H1 (cell line): ENCODE measurements around the gene RSPO1. TPM values are rescaled to one million over a fixed set of nuclear protein-coding genes. Genes with fewer than 3 reads are reported as not detected.
A peak's percentile ranks its signal among the peaks of the same experiment; 100 is the strongest.

Experiments
- CTCF ChIA-PET: fragments of 300-600 bp; sonication (Branson Sonifier 250); formaldehyde crosslinking; loops from one replicate; lab custom pipeline; 2021; ENCODE audit not compliant: partially characterized antibody; lab: Charles Lee
- POLR2A ChIA-PET: fragments of 300-600 bp; sonication (Branson Sonifier 250); formaldehyde crosslinking; loops from one replicate; lab custom pipeline; 2021; ENCODE audit warnings: inconsistent platforms; ENCODE audit not compliant: partially characterized antibody; lab: Charles Lee
- DNase-seq, 2 experiments: peaks; one replicate each; pipeline versions ENCODE4 v3.0.0 to v3.0.0-alpha.2; 2010 to 2022; ENCODE audit warnings: low spot score in 2 of 2, low read depth in 1 of 2, mixed read lengths in 1 of 2
- FAIRE-seq: peaks from 2 replicates; lab custom pipeline; 2011; peaks lifted over from hg19 to GRCh38; lab: Jason Lieb, UNC
- H2AFZ ChIP-seq: 2 replicates; pipeline ENCODE4 v1.8.1; 2012; ENCODE audit warnings: low read length, inconsistent platforms
- H2AK5ac ChIP-seq: 2 replicates; pipeline ENCODE4 v1.6.1; 2013; ENCODE audit warnings: low read depth, low read length
- H2BK120ac ChIP-seq: replicated peaks from 2 replicates; pipeline ENCODE3; 2013; ENCODE audit warnings: low read depth, low read length, inconsistent platforms
- H2BK12ac ChIP-seq: 2 replicates; pipeline ENCODE4 v1.6.1; 2013; ENCODE audit warnings: low read depth, low read length
- H2BK15ac ChIP-seq: 2 replicates; pipeline ENCODE4 v1.6.1; 2013; ENCODE audit warnings: low read length
- H2BK20ac ChIP-seq: 2 replicates; pipeline ENCODE4 v1.6.1; 2013; ENCODE audit warnings: low read length
- H2BK5ac ChIP-seq: 2 replicates; pipeline ENCODE4 v1.6.1; 2013; ENCODE audit warnings: low read depth, low read length
- H3K14ac ChIP-seq: 2 replicates; pipeline ENCODE4 v1.6.1; 2013; ENCODE audit warnings: inconsistent platforms; ENCODE audit not compliant: insufficient read length
- H3K18ac ChIP-seq: 2 replicates; pipeline ENCODE4 v1.6.1; 2013; ENCODE audit warnings: low read length; ENCODE audit errors: extremely low read depth
- H3K23ac ChIP-seq: 2 replicates; pipeline ENCODE4 v1.6.1; 2013; ENCODE audit warnings: inconsistent platforms; ENCODE audit not compliant: insufficient read length
- H3K23me2 ChIP-seq: 2 replicates; pipeline ENCODE4 v1.6.1; 2013; ENCODE audit warnings: low read depth, low read length
- H3K27ac ChIP-seq: 2 replicates; pipeline ENCODE4 v1.6.1; 2011; ENCODE audit warnings: low read depth, low read length, inconsistent platforms
- H3K27me3 ChIP-seq, 4 experiments: replicated peaks in 1 of 4; 1 replicate in 1 of 4; 2 replicates in 3 of 4; pipeline versions ENCODE4 v1.6.1 to v1.8.1; 2011 to 2013; ENCODE audit warnings: low read length in 3 of 4, mild to moderate bottlenecking in 3 of 4, inconsistent platforms in 2 of 4, mixed read lengths in 2 of 4, moderate library complexity in 1 of 4; ENCODE audit not compliant: control insufficient read depth in 3 of 4, insufficient read depth in 3 of 4; ENCODE audit errors: extremely low read depth in 1 of 4
- H3K36me3 ChIP-seq, 4 experiments: 2 replicates each; pipeline versions ENCODE4 v1.6.1 to v1.8.1; 2011 to 2013; ENCODE audit warnings: mild to moderate bottlenecking in 4 of 4, low read length in 3 of 4, moderate library complexity in 2 of 4, control low read depth in 1 of 4, inconsistent platforms in 1 of 4; ENCODE audit not compliant: insufficient read depth in 4 of 4, control insufficient read depth in 2 of 4
- H3K4ac ChIP-seq: replicated peaks from 2 replicates; pipeline ENCODE3; 2013; ENCODE audit warnings: low read length, low read depth, mixed read lengths, inconsistent platforms; ENCODE audit not compliant: insufficient read length
- H3K4me1 ChIP-seq, 4 experiments: replicated peaks in 1 of 4; 1 replicate in 1 of 4; 2 replicates in 3 of 4; pipeline versions ENCODE4 v1.6.1 to v1.8.1; 2011 to 2013; ENCODE audit warnings: low read length in 3 of 4, inconsistent platforms in 2 of 4, mixed read lengths in 1 of 4; ENCODE audit not compliant: insufficient read depth in 4 of 4, control insufficient read depth in 3 of 4
- H3K4me2 ChIP-seq, 2 experiments: 2 replicates each; pipeline versions ENCODE4 v1.6.1 to v1.8.1; 2011 to 2013; ENCODE audit warnings: low read depth in 2 of 2, low read length in 2 of 2, control low read depth in 1 of 2, inconsistent platforms in 1 of 2, mild to moderate bottlenecking in 1 of 2; ENCODE audit not compliant: insufficient read depth in 1 of 2
- H3K4me3 ChIP-seq, 4 experiments: fragments of 200-600, 300-600 bp in 1 of 4; sonication (generic), shearing (Covaris generic), sonication (Bioruptor Twin) in 1 of 4; 2 replicates each; pipeline versions ENCODE4 v1.5.1 to v1.8.1; 2011 to 2016; ENCODE audit warnings: low read length in 4 of 4, low read depth in 3 of 4, control low read depth in 2 of 4, inconsistent platforms in 2 of 4, mild to moderate bottlenecking in 2 of 4, mixed read lengths in 1 of 4, moderate library complexity in 1 of 4; ENCODE audit not compliant: insufficient read depth in 2 of 4; ENCODE audit errors: extremely low read depth in 1 of 4
- H3K56ac ChIP-seq: replicated peaks from 2 replicates; pipeline ENCODE3; 2013; ENCODE audit warnings: low read depth, mild to moderate bottlenecking, mixed read lengths, low read length, inconsistent platforms; ENCODE audit not compliant: insufficient read length
- H3K79me1 ChIP-seq: 2 replicates; pipeline ENCODE4 v1.6.1; 2013; ENCODE audit warnings: low read depth, low read length, control low read depth
- H3K79me2 ChIP-seq, 2 experiments: 2 replicates each; pipeline versions ENCODE4 v1.6.1 to v1.8.1; 2012 to 2013; ENCODE audit warnings: low read length in 2 of 2, mild to moderate bottlenecking in 2 of 2, inconsistent platforms in 1 of 2; ENCODE audit not compliant: insufficient read depth in 2 of 2, control insufficient read depth in 1 of 2
- H3K9ac ChIP-seq, 4 experiments: replicated peaks in 1 of 4; 1 replicate in 1 of 4; 2 replicates in 3 of 4; pipeline versions ENCODE4 v1.6.1 to v1.8.1; 2011 to 2013; ENCODE audit warnings: low read depth in 3 of 4, low read length in 3 of 4, control low read depth in 2 of 4, mild to moderate bottlenecking in 2 of 4, moderate library complexity in 2 of 4, inconsistent platforms in 1 of 4; ENCODE audit errors: extremely low read depth in 1 of 4
- H3K9me3 ChIP-seq, 2 experiments: 2 replicates each; pipeline versions ENCODE4 v1.6.1 to v1.8.1; 2012 to 2013; ENCODE audit warnings: mild to moderate bottlenecking in 2 of 2, moderate library complexity in 2 of 2, control low read depth in 1 of 2, inconsistent platforms in 1 of 2, low read depth in 1 of 2, low read length in 1 of 2, mixed read lengths in 1 of 2; ENCODE audit not compliant: insufficient read depth in 2 of 2
- H4K20me1 ChIP-seq, 2 experiments: replicated peaks in 1 of 2; 2 replicates each; pipeline versions ENCODE3 to v1.8.1; 2011 to 2013; ENCODE audit warnings: inconsistent platforms in 2 of 2, low read length in 2 of 2, mild to moderate bottlenecking in 1 of 2; ENCODE audit not compliant: insufficient read depth in 2 of 2, control insufficient read depth in 1 of 2
- H4K5ac ChIP-seq: 2 replicates; pipeline ENCODE4 v1.6.1; 2013; ENCODE audit warnings: low read length, low read depth, mixed read lengths, inconsistent platforms; ENCODE audit not compliant: insufficient read length
- H4K8ac ChIP-seq: 2 replicates; pipeline ENCODE4 v1.8.0; 2013; ENCODE audit warnings: mild to moderate bottlenecking, moderate library complexity, low read length, inconsistent platforms; ENCODE audit not compliant: insufficient read depth; ENCODE audit errors: extremely low read depth
- H4K91ac ChIP-seq: replicated peaks from 2 replicates; pipeline ENCODE3; 2013; ENCODE audit warnings: low read length, mixed read lengths, inconsistent platforms; ENCODE audit not compliant: insufficient read length
- ASH2L ChIP-seq: fragments of 200-600, 300-600 bp; sonication (generic); IDR thresholded peaks from one replicate; pipeline ENCODE4 v1.7.1; 2017; ENCODE audit warnings: low read length
- EZH2 ChIP-seq: fragments of 200-600 bp; sonication (generic); IDR thresholded peaks from 2 replicates; pipeline ENCODE4 v1.7.1; 2012; ENCODE audit warnings: low read depth, mild to moderate bottlenecking, moderate library complexity, low read length, inconsistent platforms; ENCODE audit not compliant: severe bottlenecking
- FOSL1 ChIP-seq: IDR thresholded peaks from 2 replicates; pipeline ENCODE4 v1.6.1; 2011; ENCODE audit warnings: mild to moderate bottlenecking, low read depth, low read length, moderate library complexity; ENCODE audit not compliant: insufficient read depth
- SIN3A ChIP-seq, 2 experiments: IDR thresholded peaks in 1 of 2; conservative IDR thresholded peaks in 1 of 2; 2 replicates each; pipeline ENCODE4 v1.6.1; 2011 to 2012; ENCODE audit warnings: low read length in 2 of 2, improper control_type of control experiment in 1 of 2, low read depth in 1 of 2, mild to moderate bottlenecking in 1 of 2
- SP2 ChIP-seq: IDR thresholded peaks from 2 replicates; pipeline ENCODE4 v1.6.1; 2012; ENCODE audit warnings: mild to moderate bottlenecking, low read length, inconsistent platforms
- WGBS, 2 experiments: shearing (Covaris generic) in 1 of 2; methylation state at CpG; one replicate each; pipeline versions ENCODE4 v1.1.6 to v1.1.7; 2013 to 2015; ENCODE audit warnings: low lambda C conversion rate in 2 of 2, mixed read lengths in 2 of 2, inconsistent platforms in 1 of 2, low coverage in 1 of 2, missing lambda C conversion rate in 1 of 2; ENCODE audit not compliant: insufficient replicate concordance in 2 of 2, insufficient coverage in 1 of 2, insufficient read length in 1 of 2; ENCODE audit errors: extremely low coverage in 1 of 2, missing lambda C conversion rate in 1 of 2; 5-methylcytosine and 5-hydroxymethylcytosine counted together
- polyA plus RNA-seq, 7 experiments: library from polyadenylated mRNA; depleted of rRNA in 3 of 7; stranded (reverse) in 5 of 7; unstranded in 2 of 7; fragments of >200 nt in 5 of 7; fragments of 200-250 nt in 2 of 7; gene quantifications; 1 replicate in 5 of 7; 2 replicates in 1 of 7; 4 replicates in 1 of 7; pipeline versions ENCODE4 v1.2.1 to v1.2.3, GENCODE V29; 2011 to 2013; ENCODE audit warnings: missing spikeins in 2 of 7, mixed read lengths in 2 of 7
- total RNA-seq: library from RNA; stranded (reverse); fragmentation: NEBNext Ultra II Directional; extraction: Animal tissue kit (Norgen Biotek cat#: 25700); gene quantifications from 2 replicates; pipeline ENCODE4 v1.2.1, GENCODE V29; 2021
- TF ChIP-seq, protein P1 (sequence below): IDR thresholded peaks from 2 replicates; pipeline ENCODE4 v1.6.1; 2012; ENCODE audit warnings: inconsistent platforms

RSPO1 gene
- total and polyA plus RNA-seq, 2 of the 8 experiments (the other 6 are each of a cell fraction or from before 2014, with no cell fraction given) = 0.39 TPM; not detected in 1

DNA sequence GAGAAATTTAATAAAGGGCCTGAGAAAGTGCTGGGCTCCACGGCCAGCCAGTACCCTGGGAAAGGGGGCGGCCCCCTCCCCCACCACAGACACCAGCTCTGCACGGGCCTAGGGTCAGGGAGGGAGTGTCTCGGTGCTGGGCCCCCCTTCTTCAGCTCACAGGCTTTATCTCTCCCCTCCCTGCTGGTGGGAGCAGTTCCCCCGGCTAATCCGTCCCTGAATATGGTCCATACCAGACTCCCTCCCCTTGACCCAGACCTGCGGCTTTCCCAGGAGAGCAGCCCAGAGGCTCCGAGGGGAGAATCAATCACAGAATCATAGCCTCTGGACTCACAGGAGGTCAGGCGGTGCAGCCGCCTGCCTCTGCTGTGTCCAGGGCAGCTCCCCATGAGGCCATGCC is 26.0 kb upstream of the RSPO1 start:
- Histone ChIP-seq H3K9ac (no peak overlapping the region), H2BK12ac (no peak overlapping the region), H3K56ac (no peak overlapping the region), H3K27me3 (peaks cover 0 to 3% (median 0%) of the 10 kb centered on the region in 4 experiments; a peak in 1 of 7 replicates), H3K23ac (no peak overlapping the region), H3K79me1 (no peaks in the 10 kb centered on the region), H3K4me3 (peak overlapping the region in 2 of 4 experiments; percentile 14 to 38; a peak in 4 of 8 replicates), H4K5ac (no peak overlapping the region), H3K27ac (no peak overlapping the region), H2BK15ac (no peak overlapping the region; the same call in 1 of the 2 replicates), H3K4ac (no peak overlapping the region), H4K20me1 (no peaks in the 10 kb centered on the region), H4K8ac (no peak overlapping the region; the same call in 1 of the 2 replicates), H4K91ac (no peak overlapping the region), H3K14ac (no peak overlapping the region), H2BK120ac (no peak overlapping the region), H2AK5ac (no peak overlapping the region), H3K23me2 (no peaks in the 10 kb centered on the region; the same call in none of the 2 replicates), H2BK20ac (no peak overlapping the region), H3K36me3 (no peaks in the 10 kb centered on the region), H3K79me2 (no peaks in the 10 kb centered on the region), H3K4me2 (peak overlapping the region; percentile 52 to 55; a peak in 3 of 4 replicates), H2AFZ (0 out of 2 replicates have a peak overlapping the region, but pooled peaks have one; percentile 43), H3K18ac (no peak overlapping the region; the same call in 1 of the 2 replicates), H3K9me3 (no peaks in the 10 kb centered on the region), H3K4me1 (peaks cover 0 to 30% (median 22%) of the 10 kb centered on the region in 4 experiments; a peak in 6 of 7 replicates), H2BK5ac (no peak overlapping the region; the same call in 1 of the 2 replicates)
- WGBS, 2 experiments = 30% methylated on average over 10 of the region's 10 CpGs; no CpG with 5 or more reads in 1 of the 2 experiments
- peak in 1 of 2 experiments; percentile 54 for DNase-seq
- no peak for TF ChIP-seq SIN3A (conservative IDR thresholded peaks at IDR 0.05 in 1 of 2, IDR thresholded peaks at IDR 0.05 in 1 of 2; ENCODE audit: low read depth in 1 of 2, low read length in 2 of 2)
- TF ChIP-seq ASH2L = peak; percentile 17
- TF ChIP-seq, protein P1, sequence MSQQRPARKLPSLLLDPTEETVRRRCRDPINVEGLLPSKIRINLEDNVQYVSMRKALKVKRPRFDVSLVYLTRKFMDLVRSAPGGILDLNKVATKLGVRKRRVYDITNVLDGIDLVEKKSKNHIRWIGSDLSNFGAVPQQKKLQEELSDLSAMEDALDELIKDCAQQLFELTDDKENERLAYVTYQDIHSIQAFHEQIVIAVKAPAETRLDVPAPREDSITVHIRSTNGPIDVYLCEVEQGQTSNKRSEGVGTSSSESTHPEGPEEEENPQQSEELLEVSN = no peak
- no peak for TF ChIP-seq FOSL1
- TF ChIP-seq SP2 = no peak
- TF ChIP-seq EZH2 = peak; percentile 28
- ChIA-PET CTCF (interaction anchor here (0.7 to 8.4 kb wide), 10 partner anchors 10 to 1258 kb away, joined by 3 to 59 read pairs (median 3); no protein-coding TSS in a partner anchor), POLR2A (interaction anchor here (1.1 to 1.3 kb wide), 4 partner anchors 10 to 53 kb away, joined by 3 to 4 read pairs (median 3); a partner anchor contains a TSS)
- FAIRE-seq = no peak
